HG02870 (cell line): ENCODE data around the gene PMP22.
"Not testable (repeated sequence)": the region's sequence is repeated elsewhere in the genome, so short reads cannot be mapped to it uniquely, and the experiment has no call there.

Experiments used
- ATAC-seq: cut with Tn5 transposase; IDR thresholded peaks from one replicate; pipeline ENCODE4 v1.9.1; 2021; ENCODE audit warnings: mild to moderate bottlenecking, moderate library complexity; ENCODE audit not compliant: unreplicated experiment

PMP22 gene

GRCh38 chr17:15220785-15221184 lies 44.3 kb downstream of the PMP22 start:
- no peak for ATAC-seq

GRCh38 chr17:15216481-15216880 lies 48.6 kb downstream of the PMP22 start:
- no peak for ATAC-seq

DNA sequence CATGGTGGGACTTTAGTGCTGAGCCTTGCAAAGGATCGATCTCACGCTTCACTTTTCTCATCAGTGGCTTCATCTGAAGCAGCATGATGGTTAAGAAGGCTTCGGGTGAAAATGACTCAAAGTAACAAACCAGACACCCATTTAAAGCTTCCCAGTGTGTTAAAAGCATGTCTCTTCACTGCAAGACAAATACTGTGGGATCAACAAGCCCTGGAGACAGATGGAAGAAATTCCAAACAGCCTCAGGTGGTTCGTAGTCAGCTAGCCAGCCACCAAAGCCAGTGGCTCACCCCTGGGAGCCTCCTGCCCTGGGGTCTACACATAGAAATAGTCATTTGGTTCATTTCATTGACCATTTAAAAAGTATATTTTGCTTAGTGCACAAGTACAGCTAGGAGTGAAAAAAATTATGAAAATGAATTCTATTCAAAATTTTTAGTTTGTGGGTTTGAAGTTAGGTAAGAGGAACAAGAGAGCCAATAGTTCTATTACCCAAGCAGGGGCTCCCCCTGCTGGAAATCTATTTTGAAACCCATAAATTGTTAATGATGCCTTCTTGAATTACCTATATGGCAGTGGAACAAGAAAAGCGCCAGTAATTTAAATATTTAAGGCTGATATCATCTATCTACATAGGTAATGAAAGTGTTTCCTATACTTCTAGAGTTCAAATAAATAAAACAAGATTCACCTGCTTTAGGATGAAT lies 51.6 kb downstream of the PMP22 start:
- no peak for ATAC-seq

DNA sequence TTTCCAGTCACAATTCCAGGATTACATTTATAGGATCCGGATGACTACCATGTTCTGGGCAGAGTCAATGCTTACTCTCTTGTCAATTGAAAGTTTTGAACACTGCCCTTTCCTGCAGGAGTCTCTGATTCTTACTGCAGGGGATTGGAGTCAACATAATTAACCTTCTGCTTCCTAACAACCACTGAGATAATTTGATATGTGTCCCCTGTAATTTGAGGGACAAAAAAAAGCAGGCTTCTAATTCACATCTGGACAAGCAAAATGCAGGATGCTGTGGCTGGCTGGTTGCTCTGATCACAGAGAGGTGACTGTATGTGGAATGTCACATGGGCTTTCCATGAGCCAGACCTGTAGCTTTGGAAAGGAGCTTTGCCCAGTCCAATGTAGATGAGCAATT lies 54.9 kb downstream of the PMP22 start:
- ATAC-seq: no peak

DNA sequence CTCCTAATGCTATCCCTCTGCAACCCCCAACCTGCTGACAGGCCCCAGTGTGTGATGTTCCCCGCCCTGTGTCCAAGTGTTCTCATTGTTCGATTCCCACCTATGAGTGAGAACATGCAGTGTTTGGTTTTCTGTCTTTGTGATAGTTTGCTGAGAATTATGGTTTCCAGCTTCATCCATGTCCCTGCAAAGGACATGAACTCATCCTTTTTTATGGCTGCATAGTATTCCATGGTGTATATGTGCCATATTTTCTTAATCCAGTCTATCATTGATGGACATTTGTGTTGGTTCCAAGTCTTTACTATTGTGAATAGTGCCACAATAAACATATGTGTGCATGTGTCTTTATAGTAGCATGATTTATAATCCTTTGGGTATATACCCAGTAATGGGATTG lies 62.1 kb downstream of the PMP22 start:
- not testable (repeated sequence) for ATAC-seq

- ATAC-seq: not testable (repeated sequence)
Measured at GRCh38 chr17:15200574-15200973, 64.6 kb downstream of the PMP22 start.

- ATAC-seq: no peak
Measured at GRCh38 chr17:15197229-15197628, 67.9 kb downstream of the PMP22 start.

GRCh38 chr17:15194859-15195277 lies 70.3 kb downstream of the PMP22 start:
- ATAC-seq: no peak

DNA sequence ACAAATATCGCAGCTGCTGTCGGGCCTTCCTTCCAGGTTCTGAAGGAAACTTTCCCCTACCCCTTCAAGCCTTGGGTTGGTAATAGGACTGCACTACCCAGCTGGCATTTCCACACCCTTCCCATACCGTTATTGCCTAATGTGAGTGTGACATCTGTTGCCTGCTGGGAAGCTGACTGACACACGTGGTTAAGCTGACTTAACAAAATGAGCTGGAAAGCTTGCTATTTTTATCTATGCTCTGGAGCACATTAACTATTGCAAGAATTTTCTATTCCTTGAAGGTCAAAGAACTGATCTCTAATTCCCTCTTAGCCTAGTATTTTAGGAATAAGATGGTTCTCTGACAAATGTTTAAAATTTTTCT lies 79.5 kb downstream of the PMP22 start:
- ATAC-seq: no peak

DNA sequence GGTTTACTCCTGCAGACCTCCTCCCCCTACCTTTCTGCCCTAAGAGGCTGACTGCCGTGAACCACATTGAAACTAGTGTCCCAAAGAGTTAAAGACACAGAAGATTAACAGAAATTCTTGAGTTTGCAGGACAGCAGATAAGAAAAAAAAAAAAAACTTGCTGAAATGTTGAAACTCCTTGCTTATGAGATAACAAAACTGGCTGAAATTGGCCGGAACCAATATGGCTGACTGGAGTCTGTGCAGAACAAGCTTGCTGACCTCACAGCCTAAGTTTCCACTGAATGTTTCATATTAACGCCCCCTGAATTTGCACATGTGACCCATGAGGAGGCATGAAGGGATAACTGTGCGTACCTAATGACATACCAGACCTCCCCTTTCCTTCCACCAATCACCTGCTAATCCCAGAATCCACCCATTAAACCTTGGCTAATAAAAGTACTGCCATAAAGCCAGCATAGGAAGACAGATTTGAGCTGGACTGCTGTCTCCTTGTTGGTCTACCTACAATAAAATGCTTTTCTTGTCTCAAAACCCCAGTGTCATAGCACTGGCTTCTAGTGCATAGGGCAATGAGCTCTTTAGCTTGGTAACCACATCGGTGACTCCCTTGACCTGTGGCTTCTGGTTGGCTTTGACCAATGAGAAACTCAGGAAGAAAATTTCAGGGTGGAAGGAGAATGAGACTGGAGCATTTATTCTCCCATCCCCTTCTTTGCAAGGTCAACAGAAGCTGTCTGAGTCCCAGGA lies 80.1 kb downstream of the PMP22 start:
- ATAC-seq: no peak

GRCh38 chr17:15181816-15182215 lies 83.3 kb downstream of the PMP22 start:
- ATAC-seq: no peak

GRCh38 chr17:15181333-15181732 lies 83.8 kb downstream of the PMP22 start:
- no peak for ATAC-seq

GRCh38 chr17:15180121-15180561 lies 85.0 kb downstream of the PMP22 start:
- ATAC-seq: no peak
